ENCODE results near the gene USP21. TPM values are rescaled to one million over a fixed set of nuclear protein-coding genes. Genes with fewer than 3 reads are reported as not detected.

USP21 gene
- total RNA-seq, 3 donors from 2014 or later = 20.1 to 35.4 (median 29.5) TPM

DNA sequence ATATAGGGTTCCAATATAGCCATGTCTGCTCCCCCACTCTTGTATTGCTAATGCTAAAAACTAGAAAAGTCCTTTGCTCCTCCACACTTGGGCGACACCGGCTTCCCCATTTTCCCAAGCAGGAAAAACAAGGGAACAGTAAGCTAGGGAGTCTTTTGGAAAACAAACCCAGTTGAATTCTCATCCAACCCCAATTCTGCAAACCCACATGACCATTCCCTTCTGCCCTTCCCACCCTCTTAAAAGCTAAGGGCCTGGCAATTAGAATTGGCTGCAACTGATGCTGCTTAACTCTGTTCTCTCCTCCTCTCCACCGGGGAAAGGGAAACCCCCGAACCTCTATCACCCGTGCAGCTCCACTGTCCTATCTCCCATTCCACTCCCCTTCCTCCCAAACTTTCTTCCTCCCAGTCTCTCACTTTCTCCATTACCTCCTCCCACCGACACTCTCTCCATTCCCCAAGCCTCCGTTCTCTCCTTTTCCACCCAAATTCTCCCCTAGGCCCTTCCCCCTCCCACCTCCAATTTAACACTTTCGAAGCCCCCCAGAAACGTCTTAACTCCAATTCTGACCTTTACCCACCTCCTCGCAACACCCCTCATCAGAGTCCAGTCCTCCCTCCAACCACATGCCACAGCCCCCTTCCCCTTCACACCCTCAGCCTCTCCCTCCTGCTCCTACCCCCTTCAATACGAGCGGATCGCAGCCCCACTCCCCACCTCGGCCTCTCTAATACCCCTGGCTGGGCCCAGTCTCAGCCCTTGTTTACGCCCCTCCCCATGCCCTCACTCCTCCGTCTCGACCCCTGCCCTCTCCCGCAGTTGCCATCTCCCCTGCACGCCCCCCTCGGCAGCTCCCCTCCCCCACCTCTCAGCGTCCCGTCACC, 27.5 kb upstream of the USP21 start:
- ATAC-seq = no peak
- TF ChIP-seq, protein P1, sequence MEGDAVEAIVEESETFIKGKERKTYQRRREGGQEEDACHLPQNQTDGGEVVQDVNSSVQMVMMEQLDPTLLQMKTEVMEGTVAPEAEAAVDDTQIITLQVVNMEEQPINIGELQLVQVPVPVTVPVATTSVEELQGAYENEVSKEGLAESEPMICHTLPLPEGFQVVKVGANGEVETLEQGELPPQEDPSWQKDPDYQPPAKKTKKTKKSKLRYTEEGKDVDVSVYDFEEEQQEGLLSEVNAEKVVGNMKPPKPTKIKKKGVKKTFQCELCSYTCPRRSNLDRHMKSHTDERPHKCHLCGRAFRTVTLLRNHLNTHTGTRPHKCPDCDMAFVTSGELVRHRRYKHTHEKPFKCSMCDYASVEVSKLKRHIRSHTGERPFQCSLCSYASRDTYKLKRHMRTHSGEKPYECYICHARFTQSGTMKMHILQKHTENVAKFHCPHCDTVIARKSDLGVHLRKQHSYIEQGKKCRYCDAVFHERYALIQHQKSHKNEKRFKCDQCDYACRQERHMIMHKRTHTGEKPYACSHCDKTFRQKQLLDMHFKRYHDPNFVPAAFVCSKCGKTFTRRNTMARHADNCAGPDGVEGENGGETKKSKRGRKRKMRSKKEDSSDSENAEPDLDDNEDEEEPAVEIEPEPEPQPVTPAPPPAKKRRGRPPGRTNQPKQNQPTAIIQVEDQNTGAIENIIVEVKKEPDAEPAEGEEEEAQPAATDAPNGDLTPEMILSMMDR (IDR thresholded peaks at IDR 0.05) = no peak
- peak in 1 of 3 donors; percentile 21 for DNase-seq
- H3K4me1 ChIP-seq (ENCODE audit: low read depth) = peaks cover 16% of the 10 kb centered on the region
- intact Hi-C loops (cut with DNase I, micrococcal nuclease) = no loop called here
- peak overlapping the region; percentile 49 for H3K4me3 ChIP-seq
- no peaks in the 10 kb centered on the region for H3K9me3 ChIP-seq
- no peaks in the 10 kb centered on the region for H3K36me3 ChIP-seq (ENCODE audit: low read depth)

DNA sequence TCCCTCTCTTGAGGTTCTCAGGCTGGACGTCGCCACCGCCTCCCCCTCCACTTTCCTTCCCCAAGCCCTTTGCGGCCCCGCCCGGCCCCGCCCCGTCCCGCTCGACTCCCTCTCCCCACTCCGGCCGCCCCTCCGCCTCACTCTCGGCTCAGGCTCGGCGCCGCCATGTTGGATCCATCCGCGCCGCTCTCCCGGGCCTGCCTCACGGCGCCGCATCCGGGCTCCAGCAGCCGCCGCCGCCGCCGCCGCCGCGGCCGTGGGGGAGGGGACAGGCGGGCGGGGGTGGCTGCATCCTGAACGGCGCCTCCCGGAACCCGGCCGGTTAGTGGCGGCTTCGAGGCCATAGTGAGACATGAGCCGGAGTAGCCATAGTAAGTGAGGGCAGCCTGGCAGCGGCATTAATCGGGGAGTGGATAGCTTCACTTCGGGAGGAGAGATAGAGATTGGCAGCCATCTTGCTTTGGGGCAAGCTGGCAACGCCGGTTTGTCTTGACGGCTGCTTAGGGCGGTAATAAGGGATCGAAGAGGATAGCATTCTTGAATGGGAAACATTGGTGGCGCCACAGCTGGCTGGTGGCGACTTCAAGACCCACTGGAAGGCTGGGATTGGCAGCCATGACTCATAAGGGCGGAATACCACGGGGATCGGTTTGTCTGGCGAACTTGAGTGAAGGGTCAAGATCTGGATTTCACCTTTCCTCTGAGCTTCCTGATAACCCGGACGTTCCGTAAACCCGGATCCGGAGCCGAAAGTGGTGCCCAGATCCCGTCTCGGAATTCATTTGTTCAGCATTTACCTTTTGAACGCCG, 26.7 kb upstream of the USP21 start, which contains the start of gene DEDD:
DEDD (minus strand) TSS at position 258 of the 810 bp plus-strand sequence. CDS start 8,205 bp downstream, outside the sequence.
- intact Hi-C loops (cut with DNase I, micrococcal nuclease) = no loop called here
- Histone ChIP-seq H3K4me3 (peak within 1 kb of the TSS; percentile 49), H3K36me3 (ENCODE audit: low read depth) (no peaks in the 10 kb centered on the region), H3K4me1 (ENCODE audit: low read depth) (peaks cover 16% of the 10 kb centered on the region), H3K9me3 (no peaks in the 10 kb centered on the region)
- ATAC-seq (peak; percentile 94), DNase-seq (peak; percentile 91 to 97 (median 91))
- TF ChIP-seq, protein P1 (IDR thresholded peaks at IDR 0.05) = no peak

DNA sequence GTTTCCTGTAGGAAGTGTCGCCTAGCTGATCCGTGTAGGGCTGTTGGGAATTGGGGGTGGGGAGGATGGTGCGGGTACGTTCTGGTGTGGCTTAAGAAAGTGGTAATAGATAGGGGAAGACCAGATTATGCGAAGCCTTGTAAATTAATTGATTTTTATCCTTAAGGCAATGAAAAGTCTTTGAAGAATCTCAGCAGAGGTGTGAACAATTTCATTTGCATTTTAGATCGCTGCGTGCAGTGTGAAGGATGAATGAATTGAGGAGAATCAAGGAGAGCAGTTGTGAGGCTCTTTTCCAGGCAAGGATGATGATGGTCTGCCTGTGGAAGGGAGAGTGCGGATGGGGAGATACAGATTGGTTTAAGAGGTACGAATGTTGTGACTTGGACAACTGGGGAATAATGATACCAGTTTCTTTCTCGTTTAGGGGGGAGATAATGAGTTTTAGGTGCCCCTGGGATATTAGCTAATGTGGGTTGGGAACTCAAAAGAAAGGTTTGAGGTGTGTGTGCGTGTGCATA, 26.0 kb upstream of the USP21 start:
- no peak for DNase-seq
- H3K36me3 ChIP-seq (ENCODE audit: low read depth) = no peaks in the 10 kb centered on the region
- TF ChIP-seq, protein P1 (IDR thresholded peaks at IDR 0.05) = no peak
- peak overlapping the region; percentile 49 for H3K4me3 ChIP-seq
- no peaks in the 10 kb centered on the region for H3K9me3 ChIP-seq
- ATAC-seq = no peak
- peaks cover 16% of the 10 kb centered on the region for H3K4me1 ChIP-seq (ENCODE audit: low read depth)
- intact Hi-C loops (cut with DNase I, micrococcal nuclease) = no loop called here

DNA sequence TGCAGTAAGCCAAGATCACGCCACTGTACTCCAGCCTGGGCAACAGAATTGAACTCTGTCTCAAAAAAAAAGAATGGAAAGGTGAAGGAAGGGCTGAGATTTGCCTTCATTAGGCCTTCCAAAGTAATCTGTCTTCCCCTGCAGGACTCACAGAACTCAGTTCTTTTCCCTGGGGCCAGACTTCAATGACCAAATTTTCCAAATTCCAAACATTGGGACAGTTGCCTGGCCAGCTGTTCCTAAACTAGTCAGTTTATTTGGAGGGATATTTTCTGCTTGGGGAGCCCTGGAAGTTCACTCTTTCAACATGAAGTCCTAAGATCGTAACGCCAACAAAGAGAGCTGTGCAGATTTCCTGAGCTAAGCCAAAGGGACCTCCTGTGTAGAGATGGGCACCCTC, 21.4 kb upstream of the USP21 start:
- Histone ChIP-seq H3K9me3 (no peaks in the 10 kb centered on the region), H3K4me3 (no peak overlapping the region), H3K36me3 (ENCODE audit: low read depth) (no peaks in the 10 kb centered on the region), H3K4me1 (ENCODE audit: low read depth) (peaks cover 13% of the 10 kb centered on the region)
- TF ChIP-seq, protein P1 (IDR thresholded peaks at IDR 0.05) = no peak
- intact Hi-C loops (cut with DNase I, micrococcal nuclease) = no loop called here
- ATAC-seq (no peak), DNase-seq (no peak)

DNA sequence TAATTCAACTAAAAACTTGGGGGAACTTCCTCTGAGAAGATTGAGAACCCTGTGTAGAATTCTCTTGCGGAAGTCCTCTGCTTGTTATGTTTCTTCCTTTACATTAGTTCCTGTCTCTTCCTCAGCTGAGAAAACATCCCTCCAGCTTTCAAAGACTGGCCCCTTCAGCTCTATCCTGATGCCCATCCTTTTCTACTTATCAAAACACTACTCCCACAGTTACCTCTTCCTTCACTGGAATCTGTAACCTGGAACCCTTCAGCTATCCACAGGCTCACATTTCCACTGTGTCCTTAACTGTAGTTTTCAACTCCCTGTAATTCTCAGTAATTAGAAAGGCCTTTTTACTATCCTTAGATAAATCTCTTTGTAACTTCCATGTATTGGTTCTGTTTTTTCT, 20.9 kb upstream of the USP21 start:
- no peak for ATAC-seq

More for the DNA sequence above, 20.9 kb upstream of the USP21 start:
- intact Hi-C loops (cut with DNase I, micrococcal nuclease) = no loop called here
- Histone ChIP-seq H3K36me3 (ENCODE audit: low read depth) (no peaks in the 10 kb centered on the region), H3K9me3 (no peaks in the 10 kb centered on the region), H3K4me1 (ENCODE audit: low read depth) (peaks cover 12% of the 10 kb centered on the region), H3K4me3 (no peak overlapping the region)
- TF ChIP-seq, protein P1 (IDR thresholded peaks at IDR 0.05) = no peak
- DNase-seq = no peak

All from mucosa of descending colon (tissue), 3 donors.